ENCODE measurements around the gene TTL.
A peak's percentile ranks its signal among the peaks of the same experiment; 100 is the strongest.

Gene TTL

DNA sequence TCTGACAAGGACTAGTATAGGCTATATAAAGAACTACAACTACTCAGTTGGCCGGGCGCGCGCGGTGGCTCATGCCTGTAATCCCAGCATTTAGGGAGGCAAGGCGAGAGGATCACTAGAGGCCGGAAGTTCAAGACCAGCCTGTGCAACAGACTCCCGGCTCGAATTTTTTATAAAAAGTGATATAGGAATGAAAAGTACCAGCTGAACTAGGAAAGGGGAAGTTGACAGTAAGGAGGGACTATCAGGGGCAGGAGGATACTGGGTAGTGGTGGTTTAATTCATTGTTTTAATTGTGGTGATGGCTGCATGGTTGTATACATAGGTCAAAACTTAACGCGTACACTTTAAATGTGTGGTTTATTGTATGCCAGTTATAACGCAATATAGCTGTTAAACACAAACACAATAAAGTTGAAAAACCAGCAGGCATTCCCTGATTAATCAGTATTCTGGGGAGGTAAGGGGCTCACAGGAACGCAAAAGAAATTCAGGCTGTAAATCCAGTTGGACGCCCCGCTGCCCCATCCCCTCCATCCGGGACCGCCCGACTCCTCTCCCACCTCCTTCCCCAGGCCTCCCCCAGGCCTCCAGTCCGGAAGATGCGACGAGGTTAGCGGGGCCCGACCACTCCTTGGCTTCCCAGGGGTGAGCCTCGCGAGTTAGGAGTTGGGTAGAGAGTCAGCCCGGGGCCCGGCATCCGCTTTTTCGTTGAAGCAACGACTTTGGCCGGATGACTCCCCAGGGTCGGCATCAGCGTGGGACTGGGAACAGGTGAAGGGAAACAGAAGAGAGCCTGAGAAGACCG is 59.6 kb downstream of the TTL start:
- TF ChIP-seq, protein P1, sequence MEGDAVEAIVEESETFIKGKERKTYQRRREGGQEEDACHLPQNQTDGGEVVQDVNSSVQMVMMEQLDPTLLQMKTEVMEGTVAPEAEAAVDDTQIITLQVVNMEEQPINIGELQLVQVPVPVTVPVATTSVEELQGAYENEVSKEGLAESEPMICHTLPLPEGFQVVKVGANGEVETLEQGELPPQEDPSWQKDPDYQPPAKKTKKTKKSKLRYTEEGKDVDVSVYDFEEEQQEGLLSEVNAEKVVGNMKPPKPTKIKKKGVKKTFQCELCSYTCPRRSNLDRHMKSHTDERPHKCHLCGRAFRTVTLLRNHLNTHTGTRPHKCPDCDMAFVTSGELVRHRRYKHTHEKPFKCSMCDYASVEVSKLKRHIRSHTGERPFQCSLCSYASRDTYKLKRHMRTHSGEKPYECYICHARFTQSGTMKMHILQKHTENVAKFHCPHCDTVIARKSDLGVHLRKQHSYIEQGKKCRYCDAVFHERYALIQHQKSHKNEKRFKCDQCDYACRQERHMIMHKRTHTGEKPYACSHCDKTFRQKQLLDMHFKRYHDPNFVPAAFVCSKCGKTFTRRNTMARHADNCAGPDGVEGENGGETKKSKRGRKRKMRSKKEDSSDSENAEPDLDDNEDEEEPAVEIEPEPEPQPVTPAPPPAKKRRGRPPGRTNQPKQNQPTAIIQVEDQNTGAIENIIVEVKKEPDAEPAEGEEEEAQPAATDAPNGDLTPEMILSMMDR (IDR thresholded peaks at IDR 0.05; ENCODE audit: insufficient read depth, low read length, poor library complexity, severe bottlenecking) = no peak
- Histone ChIP-seq H3K36me3 (ENCODE audit: control insufficient read depth, insufficient read depth, low read length) (no peaks in the 10 kb centered on the region), H3K4me3 (replicated peaks; ENCODE audit: low read depth, low read length) (peak overlapping the region; percentile 96), H3K27me3 (replicated peaks; ENCODE audit: control insufficient read depth, insufficient read depth, low read length) (no peaks in the 10 kb centered on the region)
- DNase-seq (ENCODE audit: extremely low read depth, insufficient read length) = peak; percentile 39

DNA sequence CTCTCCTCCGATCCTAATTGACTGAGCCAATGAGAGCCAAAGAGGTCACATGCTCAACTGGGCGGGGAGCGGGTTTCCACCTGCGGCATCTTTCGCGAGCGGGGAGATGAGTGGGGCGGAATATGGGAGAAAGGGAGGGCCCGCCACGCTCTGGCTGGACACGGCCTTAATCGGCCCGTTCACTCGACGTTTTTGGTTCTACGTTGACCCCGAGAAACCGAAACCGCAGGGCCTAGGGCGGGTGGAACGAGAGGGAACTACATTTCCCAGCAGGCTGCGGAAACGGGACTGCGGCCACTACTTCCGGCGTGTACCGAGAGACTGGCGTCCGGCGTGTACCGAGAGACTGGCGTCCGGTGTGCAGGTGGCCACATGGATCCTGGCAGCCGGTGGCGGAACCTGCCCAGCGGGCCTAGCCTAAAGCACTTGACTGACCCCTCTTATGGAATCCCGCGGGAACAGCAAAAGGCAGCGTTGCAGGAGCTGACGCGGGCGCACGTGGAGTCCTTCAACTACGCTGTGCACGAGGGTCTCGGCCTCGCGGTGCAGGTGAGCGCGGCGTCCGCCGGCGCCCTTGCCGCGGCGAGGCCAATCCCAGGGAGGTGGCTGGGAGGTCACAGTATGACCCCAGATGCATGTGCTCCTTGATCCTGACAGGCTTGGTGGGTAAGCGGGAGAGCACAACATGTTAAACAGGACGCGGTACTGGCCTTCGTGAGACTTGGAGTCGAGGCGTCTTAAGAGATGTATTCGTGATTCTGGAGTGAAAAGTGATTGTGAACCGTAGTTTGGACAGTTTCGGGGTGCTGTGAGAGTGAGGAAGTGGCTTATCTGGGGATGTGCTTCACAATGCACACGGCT is 60.4 kb downstream of the TTL start, which contains the start of gene POLR1B:
TSS of gene POLR1B (plus strand) at position 343 of the 861 bp plus-strand sequence. CDS start at position 373, 30 bp downstream.
- peak; percentile 91 for DNase-seq (ENCODE audit: extremely low read depth, insufficient read length)
- TF ChIP-seq, protein P1 (IDR thresholded peaks at IDR 0.05; ENCODE audit: insufficient read depth, low read length, poor library complexity, severe bottlenecking) = no peak
- peaks cover 4% of the 10 kb centered on the region for H3K36me3 ChIP-seq (ENCODE audit: control insufficient read depth, insufficient read depth, low read length)
- H3K27me3 ChIP-seq (replicated peaks; ENCODE audit: control insufficient read depth, insufficient read depth, low read length) = no peaks in the 10 kb centered on the region
- peak within 1 kb of the TSS; percentile 96 for H3K4me3 ChIP-seq (replicated peaks; ENCODE audit: low read depth, low read length)

DNA sequence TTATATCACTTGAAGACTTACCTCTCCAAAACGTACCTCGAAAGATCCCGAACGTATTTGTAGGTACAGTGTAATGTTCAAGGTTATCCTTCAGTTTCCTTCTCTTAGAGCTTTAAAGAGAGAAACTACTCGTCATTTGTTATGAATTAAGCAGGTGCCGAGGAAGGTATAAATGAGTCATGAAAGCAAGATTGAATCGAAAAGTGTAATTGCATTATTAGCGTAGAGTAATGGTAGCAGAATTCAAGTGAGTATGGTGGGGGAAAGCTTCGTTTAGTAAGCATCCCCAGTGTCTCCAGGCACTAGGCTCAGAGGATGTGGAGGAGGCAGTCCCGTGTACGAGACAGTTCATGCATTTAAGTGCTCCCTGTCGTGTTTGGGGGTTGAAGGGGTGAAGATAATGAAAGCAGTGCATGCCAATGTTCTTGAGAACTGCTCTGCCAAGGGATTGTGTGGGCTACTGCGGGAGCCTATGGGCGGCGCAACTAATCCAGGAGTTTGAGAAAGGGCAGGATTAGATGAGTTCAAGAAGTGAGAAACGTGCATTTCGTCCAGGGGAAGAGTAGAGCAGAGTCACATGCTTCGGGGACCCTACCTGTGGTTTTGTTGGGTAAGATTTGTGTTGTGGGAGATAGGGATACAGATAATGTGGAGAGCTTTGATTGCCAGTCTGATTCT is 61.2 kb downstream of the TTL start:
- H3K4me3 ChIP-seq (replicated peaks; ENCODE audit: low read depth, low read length) = peak overlapping the region; percentile 96
- DNase-seq (ENCODE audit: extremely low read depth, insufficient read length) = no peak
- no peaks in the 10 kb centered on the region for H3K27me3 ChIP-seq (replicated peaks; ENCODE audit: control insufficient read depth, insufficient read depth, low read length)
- TF ChIP-seq, protein P1 (IDR thresholded peaks at IDR 0.05; ENCODE audit: insufficient read depth, low read length, poor library complexity, severe bottlenecking) = no peak
- H3K36me3 ChIP-seq (ENCODE audit: control insufficient read depth, insufficient read depth, low read length) = peaks cover 9% of the 10 kb centered on the region

DNA sequence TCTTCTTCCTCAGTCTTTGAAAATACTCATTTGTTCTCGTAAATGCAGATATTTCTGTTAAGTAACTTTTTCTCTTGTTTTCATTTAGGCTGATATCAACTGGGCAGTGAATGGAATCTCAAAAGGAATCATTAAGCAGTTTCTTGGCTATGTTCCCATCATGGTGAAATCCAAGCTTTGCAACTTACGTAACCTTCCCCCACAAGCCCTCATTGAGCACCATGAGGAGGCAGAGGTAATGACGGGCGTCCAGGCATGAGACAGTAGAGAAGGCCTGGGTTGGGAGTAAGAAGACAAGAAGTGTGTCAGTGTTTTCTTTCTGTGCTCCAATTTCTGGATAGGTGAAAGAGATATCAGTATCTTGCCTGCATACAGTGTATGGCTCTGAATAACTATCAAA is 65.4 kb downstream of the TTL start:
- DNase-seq (ENCODE audit: extremely low read depth, insufficient read length) = no peak
- Histone ChIP-seq H3K36me3 (ENCODE audit: control insufficient read depth, insufficient read depth, low read length) (peaks cover 16% of the 10 kb centered on the region), H3K4me3 (replicated peaks; ENCODE audit: low read depth, low read length) (no peak overlapping the region), H3K27me3 (replicated peaks; ENCODE audit: control insufficient read depth, insufficient read depth, low read length) (no peaks in the 10 kb centered on the region)
- TF ChIP-seq, protein P1 (IDR thresholded peaks at IDR 0.05; ENCODE audit: insufficient read depth, low read length, poor library complexity, severe bottlenecking) = no peak

DNA sequence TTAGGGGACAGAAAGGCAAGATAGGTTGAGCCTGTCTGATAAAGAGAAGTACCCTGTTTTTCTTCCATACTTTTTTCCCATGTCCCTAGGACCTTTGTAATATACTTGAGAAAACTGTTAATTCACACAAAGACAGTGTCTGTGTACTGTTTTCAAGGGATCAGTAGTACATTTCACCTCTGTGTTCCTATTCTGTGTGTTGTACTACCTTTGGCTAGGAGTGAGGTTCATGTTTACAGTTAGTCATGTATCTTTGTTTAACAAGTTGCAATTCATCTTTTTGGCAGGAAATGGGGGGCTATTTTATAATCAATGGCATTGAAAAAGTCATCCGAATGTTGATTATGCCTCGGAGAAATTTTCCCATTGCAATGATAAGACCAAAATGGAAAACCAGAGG is 67.0 kb downstream of the TTL start:
- no peak for DNase-seq (ENCODE audit: extremely low read depth, insufficient read length)
- Histone ChIP-seq H3K4me3 (replicated peaks; ENCODE audit: low read depth, low read length) (no peak overlapping the region), H3K36me3 (ENCODE audit: control insufficient read depth, insufficient read depth, low read length) (peaks cover 23% of the 10 kb centered on the region), H3K27me3 (replicated peaks; ENCODE audit: control insufficient read depth, insufficient read depth, low read length) (no peaks in the 10 kb centered on the region)
- TF ChIP-seq, protein P1 (IDR thresholded peaks at IDR 0.05; ENCODE audit: insufficient read depth, low read length, poor library complexity, severe bottlenecking) = no peak

Measured in GM06990 (cell line).